ENCODE results near the gene PSMD13. TPM values are rescaled to one million over a fixed set of nuclear protein-coding genes. Genes with fewer than 3 reads are reported as not detected.
A peak's percentile ranks its signal among the peaks of the same experiment; 100 is the strongest.

The PSMD13 gene
- total RNA-seq, 5 donors from 2014 or later (not counting 1 experiment from before 2014, with no cell fraction given) = 74.0 to 115 (median 108) TPM

DNA sequence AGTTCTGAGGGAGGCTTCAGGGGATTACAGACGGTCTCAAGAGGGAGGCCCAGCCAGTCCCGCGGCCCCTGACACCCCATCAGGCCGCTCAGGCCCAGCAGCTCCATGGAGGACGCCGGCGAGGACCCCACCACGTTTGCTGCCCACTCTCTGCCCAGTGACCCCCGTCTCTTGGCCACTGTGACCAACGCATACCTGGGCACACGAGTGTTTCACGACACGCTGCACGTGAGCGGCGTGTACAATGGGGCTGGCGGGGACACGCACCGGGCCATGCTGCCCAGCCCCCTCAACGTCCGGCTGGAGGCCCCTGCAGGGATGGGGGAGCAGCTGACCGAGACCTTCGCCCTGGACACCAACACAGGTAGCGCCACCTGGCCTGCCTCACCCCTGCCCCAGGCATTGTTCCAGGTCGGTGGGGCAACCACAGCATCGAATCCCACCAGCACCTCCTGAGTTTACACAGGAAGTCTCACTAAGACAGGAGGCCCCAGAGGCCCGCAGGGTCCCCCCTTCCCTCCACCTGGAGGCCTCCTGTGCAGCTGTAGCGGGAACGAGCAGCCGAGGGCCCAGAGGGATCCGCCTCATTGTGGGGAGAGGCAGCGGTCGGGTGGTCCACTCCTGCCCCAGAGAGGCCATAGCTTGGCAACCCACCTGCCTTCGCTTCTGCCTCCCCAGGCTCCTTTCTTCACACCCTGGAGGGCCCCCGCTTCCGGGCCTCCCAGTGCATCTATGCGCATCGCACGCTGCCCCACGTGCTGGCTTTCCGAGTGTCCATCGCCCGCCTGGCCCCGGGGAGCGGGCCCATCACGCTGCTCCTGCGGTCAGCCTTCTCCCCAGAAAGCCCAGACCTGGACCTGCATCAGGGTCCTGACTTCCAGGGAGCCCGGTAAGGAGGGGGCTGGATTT lies 53.2 kb downstream of the PSMD13 start:
- Mint-ChIP-seq H3K27ac (peak overlapping the region; percentile 83 to 84), H3K36me3 (peaks cover 2% of the 10 kb centered on the region), H3K4me1 (peaks cover 27 to 48% (median 33%) of the 10 kb centered on the region in 3 donors), H3K4me3 (peak overlapping the region; percentile 68 to 86 (median 77)), H3K9me3 (no peaks in the 10 kb centered on the region), H3K27me3 (no peaks in the 10 kb centered on the region)
- peak overlapping the region; percentile 35 to 57 for H3K4me3 ChIP-seq (ENCODE audit: control insufficient read depth in 1 of 2, extremely low read depth in 1 of 2, low read length in 1 of 2)
- POLR2A ChIA-PET = interaction anchor here in 1 of 2 donors (0.5 kb wide), 1 partner anchor 18 kb away, joined by 5 read pairs; the partner anchor contains the start of gene IFITM2
- H3K27me3 ChIP-seq (replicated peaks in 1 of 2; ENCODE audit: control insufficient read depth in 2 of 2, extremely low read depth in 1 of 2, insufficient read depth in 2 of 2, low read length in 1 of 2) = peaks cover 0 to 23% of the 10 kb centered on the region in 2 experiments
- CTCF ChIA-PET = interaction anchor here (0.5 to 3.9 kb wide), 3 partner anchors 11 to 117 kb away, joined by 3 to 17 read pairs (median 4); no protein-coding TSS in a partner anchor
- peak in 3 of 4 experiments; percentile 15 to 25 (median 15) for ATAC-seq (replicated peaks in 1 of 4)
- peak overlapping the region; percentile 55 for H3K27ac ChIP-seq (ENCODE audit: low read length)
- peaks cover 14 to 62% of the 10 kb centered on the region in 2 experiments for H3K4me1 ChIP-seq (ENCODE audit: control insufficient read depth in 1 of 2, extremely low read depth in 1 of 2, insufficient read depth in 2 of 2, low read length in 2 of 2)
- WGBS (ENCODE audit: insufficient coverage) = 84% methylated on average over 48 of the region's 48 CpGs
- peaks cover 8 to 14% of the 10 kb centered on the region in 2 donors for H3K36me3 ChIP-seq (ENCODE audit: control insufficient read depth in 2 of 2, extremely low read depth in 1 of 2, insufficient read depth in 1 of 2, low read length in 1 of 2)
- no peaks in the 10 kb centered on the region for H3K9me3 ChIP-seq
- peak in 7 of 35 experiments; percentile 9 to 52 (median 48) for DNase-seq

DNA sequence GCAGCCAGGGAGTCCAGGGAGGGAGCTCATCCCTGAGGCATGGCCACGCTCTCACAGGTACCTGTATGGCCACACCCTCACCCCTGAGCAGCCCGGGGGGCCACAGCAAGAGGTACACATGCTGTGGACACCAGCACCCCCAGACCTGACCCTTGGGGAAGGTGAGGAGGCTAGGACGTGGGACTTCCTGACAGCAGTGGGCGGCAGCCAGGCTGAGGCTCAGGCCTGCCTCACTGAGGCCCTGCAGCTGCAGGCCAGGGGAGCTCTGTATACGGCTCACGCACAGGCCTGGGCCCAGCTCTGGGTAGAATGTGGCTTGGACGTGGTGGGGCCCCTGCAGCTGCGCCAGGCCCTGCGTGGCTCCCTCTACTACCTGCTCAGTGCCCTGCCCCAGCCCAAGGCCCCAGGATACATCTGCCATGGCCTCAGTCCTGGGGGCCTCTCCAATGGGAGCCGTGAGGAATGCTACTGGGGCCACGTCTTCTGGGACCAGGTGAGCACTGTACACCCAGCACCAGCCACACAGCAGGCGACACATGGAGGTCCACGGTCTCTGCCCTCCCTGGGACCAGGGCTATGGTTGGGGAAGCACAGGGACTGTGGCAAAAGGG lies 54.0 kb downstream of the PSMD13 start:
- no peak overlapping the region for H3K27ac ChIP-seq (ENCODE audit: low read length)
- ChIA-PET CTCF (interaction anchor here (0.5 to 3.9 kb wide), 2 partner anchors 10 to 40 kb away, joined by 4 to 17 read pairs; no protein-coding TSS in a partner anchor), POLR2A (no interaction called here)
- peak overlapping the region; percentile 35 to 86 (median 46) for H3K4me3 Mint-ChIP-seq
- H3K27me3 ChIP-seq (replicated peaks in 1 of 2; ENCODE audit: control insufficient read depth in 2 of 2, extremely low read depth in 1 of 2, insufficient read depth in 2 of 2, low read length in 1 of 2) = peaks cover 0 to 15% of the 10 kb centered on the region in 2 experiments
- H3K9me3 ChIP-seq = no peaks in the 10 kb centered on the region
- peaks cover 27 to 42% (median 32%) of the 10 kb centered on the region in 3 donors for H3K4me1 Mint-ChIP-seq
- DNase-seq = peak in 4 of 35 experiments; percentile 2 to 22 (median 3)
- peak overlapping the region; percentile 79 to 83 for H3K27ac Mint-ChIP-seq
- H3K36me3 Mint-ChIP-seq = peaks cover 2% of the 10 kb centered on the region
- no peak for ATAC-seq (replicated peaks in 1 of 4)
- H3K36me3 ChIP-seq (ENCODE audit: control insufficient read depth in 2 of 2, extremely low read depth in 1 of 2, insufficient read depth in 1 of 2, low read length in 1 of 2) = peaks cover 8 to 14% of the 10 kb centered on the region in 2 donors
- no peaks in the 10 kb centered on the region for H3K27me3 Mint-ChIP-seq
- no peak overlapping the region for H3K4me3 ChIP-seq (ENCODE audit: control insufficient read depth in 1 of 2, extremely low read depth in 1 of 2, low read length in 1 of 2)
- WGBS (ENCODE audit: insufficient coverage) = 77% methylated on average over 8 of the region's 13 CpGs
- H3K4me1 ChIP-seq (ENCODE audit: control insufficient read depth in 1 of 2, extremely low read depth in 1 of 2, insufficient read depth in 2 of 2, low read length in 2 of 2) = peaks cover 14 to 58% of the 10 kb centered on the region in 2 experiments
- H3K9me3 Mint-ChIP-seq = no peaks in the 10 kb centered on the region

DNA sequence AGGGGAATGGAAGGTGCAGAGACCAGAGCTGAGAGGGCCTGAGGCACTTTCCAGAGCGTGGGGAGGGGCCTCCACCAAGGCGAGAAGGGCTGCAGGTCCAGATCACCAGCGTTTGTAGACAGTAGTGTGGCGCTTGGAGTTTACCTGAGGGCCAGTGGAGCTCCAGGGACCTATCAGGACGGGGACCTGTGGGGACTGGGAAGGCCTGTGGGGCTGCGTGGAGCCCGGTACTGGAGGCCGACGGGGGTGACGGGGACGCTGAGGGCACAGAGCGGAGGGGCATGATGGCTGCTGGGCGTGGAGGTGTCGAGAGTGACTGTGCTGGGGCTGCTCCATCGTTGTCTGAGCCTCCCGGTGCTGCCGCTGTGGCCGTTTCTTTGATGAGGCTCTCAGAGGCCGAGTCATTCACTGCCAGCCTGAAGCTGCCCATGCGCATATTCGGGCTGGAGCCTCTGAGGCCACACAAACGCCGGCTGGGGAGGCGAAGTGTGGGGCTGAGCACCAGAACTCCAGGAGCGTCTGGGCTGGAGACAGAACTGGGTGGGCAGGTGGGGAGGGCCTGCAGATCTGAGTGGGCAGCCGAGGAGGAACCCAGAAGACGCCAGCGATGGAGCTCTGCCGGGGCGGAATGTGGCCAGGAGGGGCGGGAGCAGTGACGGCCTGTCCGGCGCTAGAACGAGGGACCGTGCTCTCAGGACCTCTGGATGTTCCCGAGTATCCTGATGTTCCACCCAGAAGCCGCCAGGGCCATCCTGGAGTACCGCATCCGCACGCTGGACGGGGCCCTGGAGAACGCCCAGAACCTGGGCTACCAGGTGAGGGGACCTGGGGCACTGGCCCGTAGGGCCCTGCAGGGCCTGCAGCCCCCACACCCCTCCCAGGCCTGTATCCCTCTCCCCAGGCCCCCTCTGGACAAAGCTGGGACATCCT lies 54.8 kb downstream of the PSMD13 start:
- WGBS (ENCODE audit: insufficient coverage) = 95% methylated on average over 33 of the region's 44 CpGs
- peaks cover 2% of the 10 kb centered on the region for H3K36me3 Mint-ChIP-seq
- ChIA-PET POLR2A (no interaction called here), CTCF (no interaction called here)
- DNase-seq (peak in 2 of 35 experiments; percentile 3 to 23), ATAC-seq (replicated peaks in 1 of 4) (no peak)
- H3K36me3 ChIP-seq (ENCODE audit: control insufficient read depth in 2 of 2, extremely low read depth in 1 of 2, insufficient read depth in 1 of 2, low read length in 1 of 2) = peaks cover 9 to 14% of the 10 kb centered on the region in 2 donors
- peak overlapping the region; percentile 21 to 86 (median 35) for H3K4me3 Mint-ChIP-seq
- H3K27me3 ChIP-seq (replicated peaks in 1 of 2; ENCODE audit: control insufficient read depth in 2 of 2, extremely low read depth in 1 of 2, insufficient read depth in 2 of 2, low read length in 1 of 2) = peaks cover 0 to 11% of the 10 kb centered on the region in 2 experiments
- H3K27me3 Mint-ChIP-seq = no peaks in the 10 kb centered on the region
- peaks cover 25 to 34% (median 26%) of the 10 kb centered on the region in 3 donors for H3K4me1 Mint-ChIP-seq
- H3K9me3 Mint-ChIP-seq = no peaks in the 10 kb centered on the region
- H3K9me3 ChIP-seq = no peaks in the 10 kb centered on the region
- peaks cover 9 to 53% of the 10 kb centered on the region in 2 experiments for H3K4me1 ChIP-seq (ENCODE audit: control insufficient read depth in 1 of 2, extremely low read depth in 1 of 2, insufficient read depth in 2 of 2, low read length in 2 of 2)
- peak overlapping the region; percentile 54 to 79 for H3K27ac Mint-ChIP-seq
- H3K27ac ChIP-seq (ENCODE audit: low read length) = no peak overlapping the region
- H3K4me3 ChIP-seq (ENCODE audit: control insufficient read depth in 1 of 2, extremely low read depth in 1 of 2, low read length in 1 of 2) = no peak overlapping the region

DNA sequence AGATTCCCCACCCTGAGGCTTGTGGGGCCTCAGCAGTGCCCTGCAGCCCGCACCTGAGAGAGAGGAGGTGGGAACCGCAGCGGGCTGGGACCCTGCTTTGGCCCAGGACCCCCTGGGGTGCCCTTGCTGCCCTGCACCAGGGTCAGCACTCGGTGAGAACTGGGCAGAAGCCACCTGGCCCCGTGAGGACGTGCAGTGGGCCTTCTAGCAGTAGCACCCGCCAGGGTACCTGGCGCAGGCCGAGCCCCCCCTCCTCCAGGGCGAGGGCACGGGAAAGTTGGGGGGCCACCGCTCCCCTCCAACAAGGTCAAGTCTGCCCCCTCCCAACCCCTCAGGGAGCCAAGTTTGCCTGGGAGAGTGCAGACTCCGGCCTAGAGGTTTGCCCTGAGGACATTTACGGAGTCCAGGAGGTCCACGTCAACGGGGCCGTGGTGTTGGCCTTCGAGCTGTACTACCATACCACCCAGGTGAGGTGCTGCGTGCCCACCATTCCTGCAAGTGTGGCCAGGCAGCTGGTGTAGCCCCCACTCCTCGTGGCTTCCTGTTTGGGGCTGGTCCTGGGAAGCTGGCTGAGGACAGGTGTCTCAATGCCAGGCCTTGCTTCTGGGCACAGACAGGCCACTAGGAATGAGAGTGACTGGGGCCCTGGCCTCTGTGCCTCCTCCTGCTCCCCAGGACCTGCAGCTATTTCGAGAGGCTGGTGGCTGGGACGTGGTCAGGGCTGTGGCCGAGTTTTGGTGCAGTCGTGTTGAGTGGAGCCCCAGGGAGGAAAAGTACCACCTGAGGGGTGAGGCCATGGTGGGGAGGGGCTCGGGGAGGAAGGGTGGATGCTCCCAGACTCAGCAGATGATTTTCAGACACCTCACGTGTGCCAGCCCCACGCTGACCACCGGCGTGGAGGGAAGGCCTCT lies 55.7 kb downstream of the PSMD13 start:
- ChIA-PET CTCF (no interaction called here), POLR2A (no interaction called here)
- Mint-ChIP-seq H3K36me3 (peaks cover 2% of the 10 kb centered on the region), H3K27ac (peak overlapping the region in 1 of 2 donors; percentile 55), H3K4me1 (peaks cover 22 to 31% (median 26%) of the 10 kb centered on the region in 3 donors), H3K4me3 (no peak overlapping the region), H3K9me3 (no peaks in the 10 kb centered on the region), H3K27me3 (no peaks in the 10 kb centered on the region)
- 89% methylated on average over 24 of the region's 29 CpGs for WGBS (ENCODE audit: insufficient coverage)
- Histone ChIP-seq H3K4me3 (ENCODE audit: control insufficient read depth in 1 of 2, extremely low read depth in 1 of 2, low read length in 1 of 2) (no peak overlapping the region), H3K27ac (ENCODE audit: low read length) (no peak overlapping the region), H3K9me3 (no peaks in the 10 kb centered on the region), H3K27me3 (replicated peaks in 1 of 2; ENCODE audit: control insufficient read depth in 2 of 2, extremely low read depth in 1 of 2, insufficient read depth in 2 of 2, low read length in 1 of 2) (peaks cover 0 to 8% of the 10 kb centered on the region in 2 experiments), H3K36me3 (ENCODE audit: control insufficient read depth in 2 of 2, extremely low read depth in 1 of 2, insufficient read depth in 1 of 2, low read length in 1 of 2) (peaks cover 11 to 14% of the 10 kb centered on the region in 2 donors), H3K4me1 (ENCODE audit: control insufficient read depth in 1 of 2, extremely low read depth in 1 of 2, insufficient read depth in 2 of 2, low read length in 2 of 2) (peaks cover 9 to 53% of the 10 kb centered on the region in 2 experiments)
- ATAC-seq (replicated peaks in 1 of 4) (no peak), DNase-seq (peak in 1 of 35 experiments; percentile 23)

DNA sequence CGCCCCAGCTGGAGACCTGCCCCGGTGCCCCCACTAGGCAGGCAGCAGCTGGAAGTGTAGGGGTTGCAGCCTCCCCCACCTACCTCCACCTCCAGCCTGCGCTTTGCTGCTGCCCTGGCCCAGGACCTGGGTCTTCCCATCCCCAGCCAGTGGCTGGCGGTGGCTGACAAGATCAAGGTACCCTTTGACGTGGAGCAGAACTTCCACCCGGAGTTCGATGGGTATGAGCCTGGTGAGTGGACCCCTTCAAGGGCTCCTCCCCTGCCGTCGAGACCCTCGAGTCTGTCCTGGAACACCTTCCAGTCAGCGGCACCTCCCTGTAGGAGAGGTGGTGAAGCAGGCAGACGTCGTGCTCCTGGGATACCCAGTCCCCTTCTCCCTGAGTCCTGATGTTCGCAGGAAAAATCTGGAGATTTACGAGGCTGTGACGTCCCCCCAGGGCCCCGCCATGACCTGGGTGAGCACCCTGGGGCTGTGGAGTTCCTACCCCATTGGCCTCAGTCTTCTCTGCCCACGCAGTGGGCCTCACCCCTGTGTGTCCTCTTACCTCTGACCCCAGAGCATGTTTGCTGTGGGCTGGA lies 56.6 kb downstream of the PSMD13 start:
- H3K27ac Mint-ChIP-seq = peak overlapping the region in 1 of 2 donors; percentile 16
- H3K9me3 Mint-ChIP-seq = no peaks in the 10 kb centered on the region
- ChIA-PET POLR2A (no interaction called here), CTCF (no interaction called here)
- Histone ChIP-seq H3K36me3 (ENCODE audit: control insufficient read depth in 2 of 2, extremely low read depth in 1 of 2, insufficient read depth in 1 of 2, low read length in 1 of 2) (peaks cover 11 to 14% of the 10 kb centered on the region in 2 donors), H3K27ac (ENCODE audit: low read length) (no peak overlapping the region), H3K9me3 (no peaks in the 10 kb centered on the region), H3K4me1 (ENCODE audit: control insufficient read depth in 1 of 2, extremely low read depth in 1 of 2, insufficient read depth in 2 of 2, low read length in 2 of 2) (peaks cover 14 to 53% of the 10 kb centered on the region in 2 experiments), H3K4me3 (ENCODE audit: control insufficient read depth in 1 of 2, extremely low read depth in 1 of 2, low read length in 1 of 2) (no peak overlapping the region), H3K27me3 (replicated peaks in 1 of 2; ENCODE audit: control insufficient read depth in 2 of 2, extremely low read depth in 1 of 2, insufficient read depth in 2 of 2, low read length in 1 of 2) (peaks cover 0 to 5% of the 10 kb centered on the region in 2 experiments)
- DNase-seq (peak in 2 of 35 experiments; percentile 1 to 23), ATAC-seq (replicated peaks in 1 of 4) (no peak)
- H3K4me3 Mint-ChIP-seq = no peak overlapping the region
- H3K36me3 Mint-ChIP-seq = peaks cover 2% of the 10 kb centered on the region
- 91% methylated on average over 12 of the region's 18 CpGs for WGBS (ENCODE audit: insufficient coverage)
- peaks cover 0 to 1% of the 10 kb centered on the region in 2 donors for H3K27me3 Mint-ChIP-seq
- H3K4me1 Mint-ChIP-seq = peaks cover 22 to 35% (median 28%) of the 10 kb centered on the region in 3 donors
